HS-27A (cell line): ENCODE results near the gene DMAC2.
"Not testable (repeated sequence)": the region's sequence is repeated elsewhere in the genome, so short reads cannot be mapped to it uniquely, and the experiment has no call there.

Source experiments
- DNase-seq: peaks from one replicate; pipeline ENCODE4 v3.0.0-alpha.2; 2012; ENCODE audit warnings: low read depth, missing footprints

Gene DMAC2

GRCh38 chr19:41442473-41443355, 3.0 kb upstream of the DMAC2 start, which contains the start of gene ERICH4:
ERICH4 (plus strand) TSS chr19:41443156; CDS start chr19:41443170, 14 bp downstream.
- DNase-seq = no peak

GRCh38 chr19:41441321-41441945, 1.7 kb upstream of the DMAC2 start:
- no peak for DNase-seq

GRCh38 chr19:41437944-41438574, 1.7 kb downstream of the DMAC2 start:
- no peak for DNase-seq

- no peak for DNase-seq
These were observed 3.1 kb downstream of the DMAC2 start for GRCh38 chr19:41436674-41436951.

- no peak for DNase-seq
These were observed 3.6 kb downstream of the DMAC2 start for GRCh38 chr19:41435936-41436673.

GRCh38 chr19:41435376-41435775, 4.3 kb downstream of the DMAC2 start:
- DNase-seq = not testable (repeated sequence)

- DNase-seq = no peak
These were observed 5.3 kb downstream of the DMAC2 start for GRCh38 chr19:41434450-41434849.

GRCh38 chr19:41433171-41433570, 6.5 kb downstream of the DMAC2 start:
- DNase-seq = no peak

- DNase-seq = no peak
These were observed 8.0 kb downstream of the DMAC2 start for GRCh38 chr19:41431426-41432386.

- DNase-seq = no peak
These were observed 8.8 kb downstream of the DMAC2 start for GRCh38 chr19:41430922-41431321.

- no peak for DNase-seq
These were observed 11.2 kb downstream of the DMAC2 start for GRCh38 chr19:41428481-41428859.

GRCh38 chr19:41427647-41428480, 11.8 kb downstream of the DMAC2 start:
- DNase-seq = no peak

- no peak for DNase-seq
These were observed 12.6 kb downstream of the DMAC2 start, which contains the start of gene B3GNT8 for GRCh38 chr19:41426952-41427646. B3GNT8 (minus strand) TSS chr19:41427374; CDS start chr19:41426778, 596 bp downstream.

- DNase-seq = no peak
These were observed 13.4 kb downstream of the DMAC2 start for GRCh38 chr19:41426116-41426841.

- no peak for DNase-seq
These were observed 14.3 kb downstream of the DMAC2 start for GRCh38 chr19:41425174-41426115.

GRCh38 chr19:41424335-41425173, 15.2 kb downstream of the DMAC2 start:
- DNase-seq = no peak

- DNase-seq = no peak
These were observed 16.8 kb downstream of the DMAC2 start for GRCh38 chr19:41422955-41423354.
